Skin of body (tissue), 3 donors: Measurements from ENCODE around the gene NAALAD2. TPM values are rescaled to one million over a fixed set of nuclear protein-coding genes. Genes with fewer than 3 reads are reported as not detected.

Source experiments
- DNase-seq: peaks from one replicate; lab custom pipeline; 2025; lab: John Stamatoyannopoulos, UW
- small RNA-seq: library from RNA; depleted of rRNA; stranded (forward); fragments of <200 nt; gene quantifications from one replicate; pipeline ENCODE3, GENCODE V24; 2014; ENCODE audit warnings: low replicate concordance
- total RNA-seq: library from RNA; depleted of rRNA; stranded (reverse); fragments of >200 nt; gene quantifications from one replicate; pipeline ENCODE4 v1.2.3, GENCODE V29; 2014

The NAALAD2 gene
- total RNA-seq, 1 donor from 2014 or later, result 11.4 TPM

GRCh38 chr11:90241414-90241813 is 107.0 kb downstream of the NAALAD2 start:
- no peak for DNase-seq

Small RNA genes lying within 50 kb of the gene (small RNA-seq; reads per million reads assigned to genes)
- not detected for gene RF00275

Other genes with a start within 250 kb of the NAALAD2 start
- gene TRIM49D1, start 212.4 kb upstream of the NAALAD2 start, total RNA-seq, result not detected
- not detected for gene TRIM49D2, start 210.6 kb upstream of the NAALAD2 start, total RNA-seq
- not detected for gene TRIM64, start 168.6 kb upstream of the NAALAD2 start, total RNA-seq
- not detected for gene TRIM49C, start 103.6 kb upstream of the NAALAD2 start, total RNA-seq
- gene UBTFL1, start 48.7 kb upstream of the NAALAD2 start, total RNA-seq, result not detected
- gene CHORDC1, start 88.4 kb downstream of the NAALAD2 start, total RNA-seq, result 33.2 TPM